ENCODE data around the gene CAPN8.
A peak's percentile ranks its signal among the peaks of the same experiment; 100 is the strongest.

The CAPN8 gene

GRCh38 chr1:223665592-223666312, at the start of gene CAPN8:
CAPN8 (minus strand) TSS chr1:223665701; CDS start chr1:223665646, 55 bp downstream.
- DNase-seq: no peak

DNA sequence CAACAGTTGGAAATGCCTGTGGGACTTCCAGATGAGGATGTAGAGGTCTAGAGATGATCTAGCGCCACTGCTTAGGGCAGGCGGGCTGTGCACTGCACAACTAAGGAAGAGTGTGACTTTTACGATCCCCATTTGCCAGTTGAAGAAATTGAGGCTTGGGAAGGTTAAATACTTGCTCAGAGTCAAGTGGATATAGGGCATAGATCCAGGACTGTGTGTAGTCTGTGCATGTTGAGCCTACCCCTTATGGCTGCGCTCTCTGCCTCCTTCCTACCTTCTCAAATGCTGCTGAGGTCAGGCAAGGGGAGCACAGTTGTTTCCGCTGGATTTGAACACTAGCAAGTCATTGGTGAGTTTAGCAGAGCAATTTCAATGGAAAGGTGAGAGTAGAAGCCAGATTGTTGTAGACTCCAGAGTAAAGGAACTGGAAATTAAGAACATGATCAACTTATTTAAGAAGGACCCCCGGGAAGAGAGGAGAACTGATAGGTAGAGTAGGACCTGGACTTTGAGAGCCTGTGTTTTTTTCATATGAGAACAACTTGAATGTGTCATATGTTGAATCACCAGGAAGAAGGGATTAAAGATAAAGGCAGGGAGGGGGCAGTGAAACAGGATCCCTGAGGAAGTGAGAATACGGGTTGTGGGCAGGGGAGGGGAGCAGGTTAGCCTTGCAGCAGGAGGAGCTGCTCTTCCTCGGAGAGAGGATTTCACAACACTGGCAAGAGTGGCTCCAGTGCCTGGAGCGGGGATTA, 49.5 kb upstream of the CAPN8 start:
- DNase-seq: peak; percentile 77

DNA sequence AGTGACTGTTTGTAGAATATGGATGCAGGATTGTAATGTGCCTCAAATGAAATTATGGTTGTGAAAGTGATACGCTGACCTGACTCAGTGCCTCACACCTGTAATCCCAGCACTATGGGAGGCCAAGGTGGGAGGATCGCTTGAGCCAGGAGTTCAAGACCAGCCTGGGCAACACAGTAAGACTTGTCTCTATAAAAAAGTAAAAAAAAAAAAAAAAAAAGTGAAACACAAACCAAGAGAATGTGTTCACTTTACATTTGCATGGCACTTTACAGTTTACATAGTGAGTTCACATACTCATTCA, 48.9 kb upstream of the CAPN8 start:
- no peak for DNase-seq

- DNase-seq: no peak
Observed at GRCh38 chr1:223713546-223714420, 48.3 kb upstream of the CAPN8 start.

- DNase-seq: no peak
Observed at GRCh38 chr1:223712850-223713474, 47.5 kb upstream of the CAPN8 start.

GRCh38 chr1:223712194-223712849, 46.8 kb upstream of the CAPN8 start, which contains the start of gene CAPN2:
CAPN2 (plus strand) TSS chr1:223712539; CDS start chr1:223712641, 102 bp downstream.
- peak; percentile 82 for DNase-seq

- no peak for DNase-seq
Observed at GRCh38 chr1:223711747-223712193, 46.3 kb upstream of the CAPN8 start.

GRCh38 chr1:223711173-223711572, 45.7 kb upstream of the CAPN8 start:
- DNase-seq: peak; percentile 37

DNA sequence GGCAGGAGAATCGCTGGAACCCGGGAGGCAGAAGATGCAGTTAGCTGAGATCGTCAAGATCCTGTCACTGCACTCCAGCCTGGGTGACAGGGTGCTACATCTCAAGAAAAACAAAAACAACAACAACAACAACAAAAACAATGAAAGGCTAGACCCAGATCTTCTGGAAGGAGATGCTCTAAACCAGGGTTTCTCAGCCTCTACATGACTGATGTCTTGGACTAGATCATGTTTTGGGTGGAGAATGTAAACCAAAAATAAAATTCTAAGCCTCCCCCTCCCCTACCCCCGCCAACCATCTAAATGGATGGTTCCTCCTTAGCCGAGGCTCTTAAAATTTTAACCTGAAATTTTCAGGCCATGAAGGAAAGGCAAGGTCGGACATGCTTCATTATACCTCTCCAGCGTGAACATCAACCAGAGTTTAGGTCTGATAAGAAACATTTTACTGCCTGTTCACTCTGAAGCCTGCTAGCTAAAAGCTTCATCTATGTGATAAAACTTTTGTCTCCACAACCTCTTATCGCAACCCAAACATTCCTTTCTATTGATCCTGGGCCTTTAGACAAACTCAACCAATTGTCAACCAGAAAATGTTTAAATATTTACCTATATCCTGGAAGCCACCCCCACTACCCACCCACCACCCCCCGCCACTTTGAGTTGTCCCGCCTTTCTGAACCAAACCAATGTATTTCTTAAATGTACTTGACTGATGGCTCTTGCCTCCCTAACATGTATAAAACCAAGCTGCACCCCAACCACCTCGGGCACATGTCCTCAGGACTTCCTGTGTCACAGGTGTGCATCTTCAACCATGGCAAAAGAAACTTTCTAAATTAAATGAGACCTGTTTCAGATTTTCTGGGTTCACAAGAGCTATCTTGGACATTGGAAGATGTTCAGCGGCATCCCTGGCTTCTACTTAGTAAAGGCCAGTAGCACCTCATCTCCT, 45.0 kb upstream of the CAPN8 start:
- peak; percentile 63 for DNase-seq

GRCh38 chr1:223709598-223709997, 44.1 kb upstream of the CAPN8 start:
- DNase-seq: peak; percentile 53

DNA sequence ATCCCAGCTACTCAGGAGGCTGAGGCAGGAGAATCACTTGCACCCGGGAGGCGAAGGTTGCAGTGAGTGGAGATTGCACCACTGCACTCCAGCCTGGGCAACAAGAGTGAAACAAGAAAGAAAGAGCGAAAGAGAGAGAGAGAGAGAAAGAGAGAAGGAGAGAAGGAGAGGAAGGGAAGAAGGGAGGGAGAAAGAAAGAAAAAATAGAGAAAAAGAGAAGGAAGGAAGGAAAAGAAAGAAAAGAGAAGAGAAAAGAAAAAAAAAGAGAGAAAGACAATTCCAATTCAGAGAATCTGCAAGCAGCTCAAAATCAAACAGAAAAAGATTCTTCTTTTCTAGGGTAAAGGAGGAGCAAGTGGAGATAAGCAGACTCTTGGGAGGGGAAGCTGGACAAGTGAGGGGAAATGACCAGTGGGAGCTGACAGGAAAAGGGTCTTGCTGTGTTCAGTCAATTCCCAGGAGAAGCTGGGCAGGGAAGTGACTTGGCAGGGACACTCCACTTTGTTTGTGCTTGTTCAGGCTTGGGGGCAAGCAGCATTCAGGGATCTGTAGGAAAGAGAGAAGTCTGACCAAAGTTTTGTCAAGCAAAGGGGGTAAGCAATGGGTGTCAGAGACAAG, 43.3 kb upstream of the CAPN8 start:
- peak; percentile 41 for DNase-seq

GRCh38 chr1:223708001-223708359, 42.5 kb upstream of the CAPN8 start:
- DNase-seq: no peak

- peak; percentile 33 for DNase-seq
Observed at GRCh38 chr1:223707256-223708000, 41.9 kb upstream of the CAPN8 start.

- no peak for DNase-seq
Observed at GRCh38 chr1:223706077-223706973, 40.8 kb upstream of the CAPN8 start.

- DNase-seq: peak; percentile 44
Observed at GRCh38 chr1:223704921-223705878, 39.7 kb upstream of the CAPN8 start.

DNA sequence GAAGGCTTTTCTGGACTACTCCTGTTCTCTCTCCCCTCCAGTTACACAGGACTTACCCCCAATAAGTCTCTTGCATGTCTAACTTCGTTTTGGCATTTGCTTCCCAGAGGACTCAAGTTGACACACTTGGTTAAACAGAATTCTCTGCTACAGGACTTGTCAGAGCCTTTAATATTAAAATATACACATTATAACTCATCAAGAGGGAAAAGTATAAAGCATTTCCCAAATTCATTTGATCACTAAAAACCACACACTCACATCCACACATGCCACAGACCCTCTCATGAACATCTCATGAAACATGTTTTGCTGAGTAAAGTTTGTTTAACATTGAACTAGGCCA, 38.1 kb upstream of the CAPN8 start:
- no peak for DNase-seq

Measured in OCI-M1 (cell line).